HG02938 (cell line): ENCODE measurements around the gene PCDHB9.
"Not testable (repeated sequence)": the region's sequence is repeated elsewhere in the genome, so short reads cannot be mapped to it uniquely, and the experiment has no call there.

Source experiments
- ATAC-seq: cut with Tn5 transposase; IDR thresholded peaks from one replicate; pipeline ENCODE4 v1.9.1; 2021; ENCODE audit warnings: mild to moderate bottlenecking, moderate library complexity; ENCODE audit not compliant: unreplicated experiment

The PCDHB9 gene

DNA sequence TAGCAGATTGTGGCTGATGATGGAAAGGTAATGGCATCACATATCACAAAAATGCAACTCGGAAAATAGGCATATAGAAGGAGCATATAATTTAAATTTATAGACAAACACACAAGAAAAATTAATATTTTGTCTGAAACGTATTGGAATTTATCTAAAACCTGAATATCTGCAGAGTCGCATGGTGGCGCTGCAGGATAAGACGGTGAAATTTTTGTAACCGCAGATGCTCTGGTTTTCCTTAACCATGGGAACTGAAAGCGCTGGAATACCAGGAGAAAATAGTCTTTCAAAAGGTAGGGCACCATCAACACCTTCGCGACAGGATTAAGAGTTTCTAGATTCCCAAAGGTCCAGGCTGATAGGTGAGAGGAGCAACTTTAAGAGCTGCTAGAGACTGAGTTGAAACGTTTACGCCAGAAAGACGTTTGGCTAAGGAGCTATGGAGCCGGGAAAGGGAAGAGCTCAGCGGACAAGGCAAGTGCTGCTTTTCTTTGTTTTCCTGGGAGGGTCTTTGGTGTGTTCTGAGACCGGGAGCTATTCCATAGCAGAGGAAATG, 47.2 kb downstream of the PCDHB9 start:
- ATAC-seq: no peak

- not testable (repeated sequence) for ATAC-seq
Measured at GRCh38 chr5:141235922-141236321, 49.0 kb downstream of the PCDHB9 start.

DNA sequence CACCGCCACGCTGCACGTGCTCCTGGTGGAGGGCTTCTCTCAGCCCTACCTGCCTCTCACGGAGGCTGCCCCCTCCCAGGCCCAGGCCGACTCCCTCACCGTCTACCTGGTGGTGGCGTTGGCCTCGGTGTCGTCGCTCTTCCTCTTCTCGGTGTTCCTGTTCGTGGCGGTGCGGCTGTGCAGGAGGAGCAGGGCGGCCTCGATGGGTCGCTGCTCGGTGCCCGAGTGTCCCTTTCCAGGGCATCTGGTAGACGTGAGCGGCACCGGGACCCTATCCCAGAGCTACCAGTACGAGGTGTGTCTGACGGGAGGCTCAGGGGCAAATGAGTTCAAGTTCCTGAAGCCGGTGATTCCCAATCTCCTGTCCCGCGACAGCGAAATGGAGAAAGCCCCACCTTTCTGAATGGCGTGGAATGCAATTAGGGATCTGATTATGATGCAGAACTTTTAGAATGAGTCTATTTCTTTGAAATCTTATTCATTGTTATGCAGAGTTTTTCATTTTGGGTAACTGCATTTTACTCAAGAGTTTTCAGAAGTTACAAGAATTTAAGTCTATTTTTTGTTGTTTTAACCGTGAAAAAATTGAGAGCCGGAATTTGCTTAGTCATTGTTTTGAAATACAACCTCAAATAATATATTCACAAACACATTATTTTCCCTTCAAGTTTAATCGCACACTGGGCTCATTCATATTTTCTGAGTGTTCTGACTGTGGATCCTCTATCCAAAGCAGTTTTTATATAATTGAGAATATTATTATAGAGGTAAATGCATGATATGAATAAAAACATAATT, 49.8 kb downstream of the PCDHB9 start:
- no peak for ATAC-seq
